ENCODE data around the gene ERG.

ERG gene

GRCh38 chr21:38376235-38376634, 122.0 kb downstream of the ERG start:
- no peak for TF ChIP-seq FOXP2 (optimal IDR thresholded peaks at IDR 0.05; ENCODE audit: borderline replicate concordance, extremely low read depth, extremely low read length, insufficient read depth)
- TF ChIP-seq SIN3A (IDR thresholded peaks at IDR 0.05; ENCODE audit: borderline replicate concordance, insufficient read depth, low read length) = no peak
- TF ChIP-seq POLR2AphosphoS5 (IDR thresholded peaks at IDR 0.05; ENCODE audit: low read depth, low read length) = no peak
- TF ChIP-seq, protein P1, sequence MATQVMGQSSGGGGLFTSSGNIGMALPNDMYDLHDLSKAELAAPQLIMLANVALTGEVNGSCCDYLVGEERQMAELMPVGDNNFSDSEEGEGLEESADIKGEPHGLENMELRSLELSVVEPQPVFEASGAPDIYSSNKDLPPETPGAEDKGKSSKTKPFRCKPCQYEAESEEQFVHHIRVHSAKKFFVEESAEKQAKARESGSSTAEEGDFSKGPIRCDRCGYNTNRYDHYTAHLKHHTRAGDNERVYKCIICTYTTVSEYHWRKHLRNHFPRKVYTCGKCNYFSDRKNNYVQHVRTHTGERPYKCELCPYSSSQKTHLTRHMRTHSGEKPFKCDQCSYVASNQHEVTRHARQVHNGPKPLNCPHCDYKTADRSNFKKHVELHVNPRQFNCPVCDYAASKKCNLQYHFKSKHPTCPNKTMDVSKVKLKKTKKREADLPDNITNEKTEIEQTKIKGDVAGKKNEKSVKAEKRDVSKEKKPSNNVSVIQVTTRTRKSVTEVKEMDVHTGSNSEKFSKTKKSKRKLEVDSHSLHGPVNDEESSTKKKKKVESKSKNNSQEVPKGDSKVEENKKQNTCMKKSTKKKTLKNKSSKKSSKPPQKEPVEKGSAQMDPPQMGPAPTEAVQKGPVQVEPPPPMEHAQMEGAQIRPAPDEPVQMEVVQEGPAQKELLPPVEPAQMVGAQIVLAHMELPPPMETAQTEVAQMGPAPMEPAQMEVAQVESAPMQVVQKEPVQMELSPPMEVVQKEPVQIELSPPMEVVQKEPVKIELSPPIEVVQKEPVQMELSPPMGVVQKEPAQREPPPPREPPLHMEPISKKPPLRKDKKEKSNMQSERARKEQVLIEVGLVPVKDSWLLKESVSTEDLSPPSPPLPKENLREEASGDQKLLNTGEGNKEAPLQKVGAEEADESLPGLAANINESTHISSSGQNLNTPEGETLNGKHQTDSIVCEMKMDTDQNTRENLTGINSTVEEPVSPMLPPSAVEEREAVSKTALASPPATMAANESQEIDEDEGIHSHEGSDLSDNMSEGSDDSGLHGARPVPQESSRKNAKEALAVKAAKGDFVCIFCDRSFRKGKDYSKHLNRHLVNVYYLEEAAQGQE (IDR thresholded peaks at IDR 0.05; ENCODE audit: insufficient read depth in 1 of 2, low read depth in 2 of 2, low read length in 2 of 2) = no peak
- TF ChIP-seq TAF1 (IDR thresholded peaks at IDR 0.05; ENCODE audit: borderline replicate concordance, insufficient read depth, low read length) = no peak

DNA sequence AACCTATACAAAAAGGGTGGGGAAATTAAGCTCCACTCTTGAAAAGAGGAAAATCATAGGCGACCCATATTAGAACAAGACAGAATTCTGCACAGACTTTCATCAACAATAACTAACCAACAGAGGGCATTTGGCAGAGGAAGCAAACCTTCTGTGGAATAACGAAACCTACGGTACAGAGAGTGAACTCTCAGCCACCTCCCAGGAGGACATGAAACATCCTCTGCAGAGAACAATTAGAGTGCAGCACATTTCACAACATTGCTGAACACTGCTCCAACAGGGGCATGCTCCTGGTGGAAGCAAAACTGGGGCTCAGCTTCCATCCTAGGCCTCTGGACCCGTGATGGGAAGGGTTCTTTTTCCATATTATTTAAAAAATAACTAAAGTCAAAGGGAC, 130.6 kb downstream of the ERG start:
- TF ChIP-seq POLR2AphosphoS5 (IDR thresholded peaks at IDR 0.05; ENCODE audit: low read depth, low read length) (no peak), TAF1 (IDR thresholded peaks at IDR 0.05; ENCODE audit: borderline replicate concordance, insufficient read depth, low read length) (no peak), FOXP2 (optimal IDR thresholded peaks at IDR 0.05; ENCODE audit: borderline replicate concordance, extremely low read depth, extremely low read length, insufficient read depth) (no peak), SIN3A (IDR thresholded peaks at IDR 0.05; ENCODE audit: borderline replicate concordance, insufficient read depth, low read length) (no peak)
- TF ChIP-seq, protein P1 (IDR thresholded peaks at IDR 0.05; ENCODE audit: insufficient read depth in 1 of 2, low read depth in 2 of 2, low read length in 2 of 2) = no peak

- TF ChIP-seq, protein P1 (IDR thresholded peaks at IDR 0.05; ENCODE audit: insufficient read depth in 1 of 2, low read depth in 2 of 2, low read length in 2 of 2) = no peak
- no peak for TF ChIP-seq SIN3A (IDR thresholded peaks at IDR 0.05; ENCODE audit: borderline replicate concordance, insufficient read depth, low read length)
- TF ChIP-seq TAF1 (IDR thresholded peaks at IDR 0.05; ENCODE audit: borderline replicate concordance, insufficient read depth, low read length) = no peak
- no peak for TF ChIP-seq POLR2AphosphoS5 (IDR thresholded peaks at IDR 0.05; ENCODE audit: low read depth, low read length)
- no peak for TF ChIP-seq FOXP2 (optimal IDR thresholded peaks at IDR 0.05; ENCODE audit: borderline replicate concordance, extremely low read depth, extremely low read length, insufficient read depth)
Measured at GRCh38 chr21:38365521-38365920, 132.8 kb downstream of the ERG start.

- TF ChIP-seq POLR2AphosphoS5 (IDR thresholded peaks at IDR 0.05; ENCODE audit: low read depth, low read length) = no peak
- no peak for TF ChIP-seq TAF1 (IDR thresholded peaks at IDR 0.05; ENCODE audit: borderline replicate concordance, insufficient read depth, low read length)
- TF ChIP-seq SIN3A (IDR thresholded peaks at IDR 0.05; ENCODE audit: borderline replicate concordance, insufficient read depth, low read length) = no peak
- no peak for TF ChIP-seq FOXP2 (optimal IDR thresholded peaks at IDR 0.05; ENCODE audit: borderline replicate concordance, extremely low read depth, extremely low read length, insufficient read depth)
- TF ChIP-seq, protein P1 (IDR thresholded peaks at IDR 0.05; ENCODE audit: insufficient read depth in 1 of 2, low read depth in 2 of 2, low read length in 2 of 2) = no peak
Measured at GRCh38 chr21:38363693-38364092, 134.6 kb downstream of the ERG start.

GRCh38 chr21:38361324-38361723, 137.0 kb downstream of the ERG start:
- TF ChIP-seq, protein P1 (IDR thresholded peaks at IDR 0.05; ENCODE audit: insufficient read depth in 1 of 2, low read depth in 2 of 2, low read length in 2 of 2) = no peak
- TF ChIP-seq FOXP2 (optimal IDR thresholded peaks at IDR 0.05; ENCODE audit: borderline replicate concordance, extremely low read depth, extremely low read length, insufficient read depth) (no peak), POLR2AphosphoS5 (IDR thresholded peaks at IDR 0.05; ENCODE audit: low read depth, low read length) (no peak), TAF1 (IDR thresholded peaks at IDR 0.05; ENCODE audit: borderline replicate concordance, insufficient read depth, low read length) (no peak), SIN3A (IDR thresholded peaks at IDR 0.05; ENCODE audit: borderline replicate concordance, insufficient read depth, low read length) (no peak)
